ENCODE measurements around the gene ARL5A.
A peak's percentile ranks its signal among the peaks of the same experiment; 100 is the strongest.
"Not testable (repeated sequence)": the region's sequence is repeated elsewhere in the genome, so short reads cannot be mapped to it uniquely, and the experiment has no call there.

ARL5A gene

GRCh38 chr2:151828143-151828889, at the start of gene ARL5A:
ARL5A (minus strand) TSS chr2:151828421; CDS start chr2:151828176, 245 bp downstream.
- peak; percentile 93 for DNase-seq (ENCODE audit: low read depth)

- DNase-seq (ENCODE audit: low read depth) = not testable (repeated sequence)
Measured at GRCh38 chr2:151875631-151876030, 47.4 kb upstream of the ARL5A start.

GRCh38 chr2:151872463-151872862, 44.2 kb upstream of the ARL5A start:
- DNase-seq (ENCODE audit: low read depth) = no peak

- no peak for DNase-seq (ENCODE audit: low read depth)
Measured at GRCh38 chr2:151869291-151869690, 41.1 kb upstream of the ARL5A start.

- no peak for DNase-seq (ENCODE audit: low read depth)
Measured at GRCh38 chr2:151862700-151863099, 34.5 kb upstream of the ARL5A start.

- no peak for DNase-seq (ENCODE audit: low read depth)
Measured at GRCh38 chr2:151861174-151861573, 33.0 kb upstream of the ARL5A start.

- no peak for DNase-seq (ENCODE audit: low read depth)
Measured at GRCh38 chr2:151860613-151861146, 32.5 kb upstream of the ARL5A start.

- DNase-seq (ENCODE audit: low read depth) = no peak
Measured at GRCh38 chr2:151860210-151860609, 32.0 kb upstream of the ARL5A start.

- DNase-seq (ENCODE audit: low read depth) = no peak
Measured at GRCh38 chr2:151857650-151858049, 29.4 kb upstream of the ARL5A start.

GRCh38 chr2:151855111-151855510, 26.9 kb upstream of the ARL5A start:
- DNase-seq (ENCODE audit: low read depth) = no peak

GRCh38 chr2:151853070-151853758, 25.0 kb upstream of the ARL5A start:
- no peak for DNase-seq (ENCODE audit: low read depth)

- DNase-seq (ENCODE audit: low read depth) = no peak
Measured at GRCh38 chr2:151852260-151853069, 24.2 kb upstream of the ARL5A start.

GRCh38 chr2:151851761-151852160, 23.5 kb upstream of the ARL5A start:
- peak; percentile 14 for DNase-seq (ENCODE audit: low read depth)

- no peak for DNase-seq (ENCODE audit: low read depth)
Measured at GRCh38 chr2:151849413-151850010, 21.3 kb upstream of the ARL5A start.

GRCh38 chr2:151845884-151846283, 17.7 kb upstream of the ARL5A start:
- no peak for DNase-seq (ENCODE audit: low read depth)

- no peak for DNase-seq (ENCODE audit: low read depth)
Measured at GRCh38 chr2:151845481-151845880, 17.3 kb upstream of the ARL5A start.

GRCh38 chr2:151844211-151844896, 16.1 kb upstream of the ARL5A start:
- no peak for DNase-seq (ENCODE audit: low read depth)

GRCh38 chr2:151843691-151844061, 15.5 kb upstream of the ARL5A start:
- no peak for DNase-seq (ENCODE audit: low read depth)

GRCh38 chr2:151842830-151843690, 14.8 kb upstream of the ARL5A start:
- no peak for DNase-seq (ENCODE audit: low read depth)

- DNase-seq (ENCODE audit: low read depth) = no peak
Measured at GRCh38 chr2:151841047-151841424, 12.8 kb upstream of the ARL5A start.

Data from ELR (cell line).